OCI-LY7 (cell line): ENCODE data around the gene CCDC192. TPM values are rescaled to one million over a fixed set of nuclear protein-coding genes. Genes with fewer than 3 reads are reported as not detected.

Experiments
- BruUV-seq: library from RNA; stranded (reverse); fragments of 400-500 nt; replicated peaks from 2 replicates; lab custom pipeline; 2021; lab: Mats Ljungman, UMichigan
- CTCF ChIA-PET: fragments of 300-600 bp; sonication (Branson Sonifier 250); formaldehyde crosslinking; loops from one replicate; lab custom pipeline; 2022; ENCODE audit warnings: antibody characterized with exemption; ENCODE audit not compliant: unreplicated experiment; lab: Charles Lee
- POLR2A ChIA-PET: fragments of 300-600 bp; sonication (Branson Sonifier 250); formaldehyde crosslinking; loops from one replicate; lab custom pipeline; 2022; ENCODE audit warnings: antibody characterized with exemption; lab: Charles Lee
- DNase-seq: peaks from one replicate; pipeline ENCODE4 v3.0.0-alpha.2; 2015; ENCODE audit warnings: low spot score
- H2AFZ ChIP-seq: fragments of 200-600 bp; sonication (generic), shearing (Covaris generic); 2 replicates; pipeline ENCODE4 v1.6.1; 2014; ENCODE audit warnings: mild to moderate bottlenecking, antibody characterized with exemption, low read length, moderate library complexity
- H3K27ac ChIP-seq: fragments of 200-600 bp; sonication (generic); 2 replicates; pipeline ENCODE4 v1.5.1; 2014; ENCODE audit warnings: mixed run types, low read depth, mild to moderate bottlenecking, moderate library complexity, low read length, inconsistent platforms; ENCODE audit not compliant: poor library complexity, severe bottlenecking
- H3K36me3 ChIP-seq: fragments of 200-600 bp; sonication (generic); 2 replicates; pipeline ENCODE4 v1.6.1; 2014; ENCODE audit warnings: mild to moderate bottlenecking, antibody characterized with exemption, low read length, moderate library complexity, mixed read lengths; ENCODE audit not compliant: insufficient read depth
- H3K4me1 ChIP-seq: fragments of 200-600 bp; sonication (generic); 2 replicates; pipeline ENCODE4 v1.5.1; 2014; ENCODE audit warnings: mild to moderate bottlenecking, low read length; ENCODE audit not compliant: insufficient read depth, poor library complexity, severe bottlenecking
- H3K4me2 ChIP-seq: fragments of 200-600 bp; sonication (generic); 2 replicates; pipeline ENCODE4 v1.6.1; 2014; ENCODE audit warnings: mild to moderate bottlenecking, low read length
- H3K4me3 ChIP-seq: fragments of 200-600 bp; sonication (generic); 2 replicates; pipeline ENCODE4 v1.5.1; 2014; ENCODE audit warnings: mild to moderate bottlenecking, low read depth, low read length; ENCODE audit not compliant: poor library complexity, severe bottlenecking
- H3K79me2 ChIP-seq: fragments of 200-600 bp; sonication (generic); 2 replicates; pipeline ENCODE4 v1.6.1; 2016; ENCODE audit warnings: low read depth, mild to moderate bottlenecking, low read length, moderate library complexity, mixed read lengths; ENCODE audit not compliant: insufficient read depth
- H3K9me2 ChIP-seq: fragments of 200-600 bp; sonication (generic); 2 replicates; pipeline ENCODE4 v1.6.1; 2016; ENCODE audit warnings: mild to moderate bottlenecking, low read length, mixed read lengths; ENCODE audit not compliant: insufficient read depth
- H3K9me3 ChIP-seq: fragments of 200-600 bp; sonication (generic); 2 replicates; pipeline ENCODE4 v1.6.1; 2014; ENCODE audit warnings: mild to moderate bottlenecking, mixed run types, low read length, mixed read lengths
- H4K20me1 ChIP-seq: fragments of 200-600 bp; sonication (generic); 2 replicates; pipeline ENCODE4 v1.6.1; 2014; ENCODE audit warnings: mild to moderate bottlenecking, antibody characterized with exemption, low read length, moderate library complexity, mixed read lengths; ENCODE audit not compliant: insufficient read depth
- CTCF ChIP-seq: fragments of 200-600 bp; sonication (generic); conservative IDR thresholded peaks from 2 replicates; pipeline ENCODE4 v1.5.1; 2014; ENCODE audit warnings: mild to moderate bottlenecking, antibody characterized with exemption, low read length, moderate library complexity, mixed read lengths
- EZH2phosphoT487 ChIP-seq: fragments of 200-600 bp; sonication (generic); IDR thresholded peaks from 2 replicates; pipeline ENCODE4 v1.6.1; 2018; ENCODE audit warnings: low read depth, borderline replicate concordance, mild to moderate bottlenecking, mixed run types, antibody characterized with exemption, low read length, moderate library complexity, mixed read lengths
- intact Hi-C: fragments of 100-400 bp; cut with micrococcal nuclease; formaldehyde crosslinking; loops from one replicate; pipeline ENCODE4 v1.10.0; 2022; ENCODE audit not compliant: unreplicated experiment
- total RNA-seq, 2 experiments: library from RNA; depleted of rRNA in 1 of 2; stranded (reverse); fragments of >200 nt in 1 of 2; shearing (Covaris generic) in 1 of 2; gene quantifications; 2 replicates each; pipeline ENCODE4 v1.2.3, GENCODE V29; 2014 to 2022

Gene CCDC192
- total RNA-seq, 2 experiments from 2014 or later, result not detected

GRCh38 chr5:127754706-127755105 lies 51.5 kb downstream of the CCDC192 start:
- POLR2A ChIA-PET, result no interaction called here
- Histone ChIP-seq H3K4me2 (no peak overlapping the region), H3K4me3 (no peak overlapping the region), H3K9me2 (no peaks in the 10 kb centered on the region), H2AFZ (no peak overlapping the region), H4K20me1 (no peaks in the 10 kb centered on the region), H3K9me3 (no peaks in the 10 kb centered on the region), H3K79me2 (no peaks in the 10 kb centered on the region), H3K27ac (no peak overlapping the region), H3K4me1 (no peaks in the 10 kb centered on the region), H3K36me3 (no peaks in the 10 kb centered on the region)
- CTCF ChIA-PET, result no interaction called here
- intact Hi-C loops, result no loop called here
- no peak for DNase-seq
- TF ChIP-seq EZH2phosphoT487, result no peak
- no TSS peak for BruUV-seq

GRCh38 chr5:127757576-127757975 lies 54.4 kb downstream of the CCDC192 start:
- TF ChIP-seq EZH2phosphoT487, result no peak
- TF ChIP-seq CTCF, result peak; percentile 53
- Histone ChIP-seq H4K20me1 (no peaks in the 10 kb centered on the region), H3K36me3 (no peaks in the 10 kb centered on the region), H3K79me2 (no peaks in the 10 kb centered on the region), H3K9me2 (no peaks in the 10 kb centered on the region), H2AFZ (no peak overlapping the region), H3K4me1 (no peaks in the 10 kb centered on the region), H3K9me3 (no peaks in the 10 kb centered on the region), H3K27ac (no peak overlapping the region), H3K4me2 (no peak overlapping the region), H3K4me3 (no peak overlapping the region)
- BruUV-seq, result no TSS peak
- ChIA-PET CTCF (no interaction called here), POLR2A (interaction anchor here (0.6 kb wide), 1 partner anchor 27 kb away, joined by 3 read pairs; no protein-coding TSS in a partner anchor)
- intact Hi-C loops, result loop anchor here (2.0 kb wide), 1 partner anchor 443 kb away; no protein-coding TSS in a partner anchor
- DNase-seq, result peak; percentile 10

- intact Hi-C loops, result no loop called here
- Histone ChIP-seq H2AFZ (no peak overlapping the region), H3K9me2 (no peaks in the 10 kb centered on the region), H3K36me3 (no peaks in the 10 kb centered on the region), H3K79me2 (no peaks in the 10 kb centered on the region), H3K4me2 (no peak overlapping the region), H3K4me1 (no peaks in the 10 kb centered on the region), H3K27ac (no peak overlapping the region), H3K9me3 (no peaks in the 10 kb centered on the region), H3K4me3 (no peak overlapping the region), H4K20me1 (no peaks in the 10 kb centered on the region)
- ChIA-PET POLR2A (no interaction called here), CTCF (no interaction called here)
- BruUV-seq, result no TSS peak
- DNase-seq, result no peak
- TF ChIP-seq CTCF, result no peak
- TF ChIP-seq EZH2phosphoT487, result no peak
Measured at GRCh38 chr5:127758766-127759283, 55.6 kb downstream of the CCDC192 start.
